ENCODE results near the gene SAG. TPM values are rescaled to one million over a fixed set of nuclear protein-coding genes. Genes with fewer than 3 reads are reported as not detected.

Gene SAG
- total and polyA plus RNA-seq, 2 donors (not counting 3 experiments of a cell fraction or from before 2014, with no cell fraction given) = not detected

- dilution Hi-C loops (cut with MboI; ENCODE audit: extremely low pct_ligation_motif_present, low sequenced_read_pairs) = no loop called here
- DNase-seq (ENCODE audit: low read depth, low spot score) (peak; percentile 56), FAIRE-seq (peak; percentile 64)
- H3K9me1 ChIP-seq (replicated peaks; ENCODE audit: control insufficient read depth, extremely low read depth, insufficient read depth, low read length) = no peaks in the 10 kb centered on the region
- BruUV-seq (replicated peaks) = no TSS peak
- H4K20me1 ChIP-seq (replicated peaks; ENCODE audit: control insufficient read depth, extremely low read depth, insufficient read depth, low read length) = no peaks in the 10 kb centered on the region
- no peaks in the 10 kb centered on the region for H3K27me3 ChIP-seq (ENCODE audit: control insufficient read depth in 2 of 2, insufficient read depth in 2 of 2, low read length in 2 of 2)
- CTCF ChIA-PET = interaction anchor here (0.8 to 1.9 kb wide), 8 partner anchors 8 to 479 kb away, joined by 3 to 20 read pairs (median 4); no protein-coding TSS in a partner anchor
- H2AFZ ChIP-seq (ENCODE audit: low read depth, low read length) = peak within 1 kb of the TSS; percentile 92
- POLR2A ChIA-PET = no interaction called here
- TF ChIP-seq CTCF (IDR thresholded peaks at IDR 0.05; ENCODE audit: extremely low read depth in 1 of 2, insufficient read depth in 1 of 2, low read depth in 1 of 2, low read length in 2 of 2) (peak in 1 of 2 donors; percentile 26), MYC (IDR thresholded peaks at IDR 0.05; ENCODE audit: low read depth, low read length) (no peak)
- peak within 1 kb of the TSS; percentile 56 for H3K9ac ChIP-seq (replicated peaks; ENCODE audit: extremely low read depth, insufficient read depth, low read length)
- H3K4me1 ChIP-seq (ENCODE audit: control insufficient read depth, extremely low read depth, insufficient read depth, low read length) = peaks cover 23% of the 10 kb centered on the region
- H3K9me3 ChIP-seq (replicated peaks; ENCODE audit: control insufficient read depth, insufficient read depth, low read length) = no peaks in the 10 kb centered on the region
- H3K4me3 ChIP-seq (replicated peaks in 1 of 3; ENCODE audit: insufficient read depth in 1 of 3, low read depth in 1 of 3, low read length in 3 of 3) = peak within 1 kb of the TSS; percentile 40 to 78 (median 59)
- peak within 1 kb of the TSS; percentile 19 for H3K27ac ChIP-seq (ENCODE audit: insufficient read depth, low read depth, low read length)
- intact Hi-C loops (cut with micrococcal nuclease) = loop anchor here (10.0 kb wide), 1 partner anchor 501 kb away; the partner anchor contains the start of gene HJURP
- peak within 1 kb of the TSS; percentile 84 for H3K4me2 ChIP-seq (ENCODE audit: insufficient read depth, low read length)
- H3K36me3 ChIP-seq (ENCODE audit: control insufficient read depth in 2 of 2, extremely low read depth in 1 of 2, insufficient read depth in 2 of 2, low read length in 2 of 2) = no peaks in the 10 kb centered on the region
- H3K79me2 ChIP-seq (ENCODE audit: control insufficient read depth, insufficient read depth, low read length) = peaks cover 9% of the 10 kb centered on the region
Measured at GRCh38 chr2:233353769-233354499, 46.3 kb downstream of the SAG start, which contains the start of gene DGKD. Gene DGKD, plus strand, starts transcription at chr2:233354494. Its CDS starts 25 bp downstream, at chr2:233354519.

- no peaks in the 10 kb centered on the region for H3K9me1 ChIP-seq (replicated peaks; ENCODE audit: control insufficient read depth, extremely low read depth, insufficient read depth, low read length)
- dilution Hi-C loops (cut with MboI; ENCODE audit: extremely low pct_ligation_motif_present, low sequenced_read_pairs) = no loop called here
- FAIRE-seq (no peak), DNase-seq (ENCODE audit: low read depth, low spot score) (no peak)
- H3K9ac ChIP-seq (replicated peaks; ENCODE audit: extremely low read depth, insufficient read depth, low read length) = peak overlapping the region; percentile 26
- no peaks in the 10 kb centered on the region for H3K27me3 ChIP-seq (ENCODE audit: control insufficient read depth in 2 of 2, insufficient read depth in 2 of 2, low read length in 2 of 2)
- no peaks in the 10 kb centered on the region for H4K20me1 ChIP-seq (replicated peaks; ENCODE audit: control insufficient read depth, extremely low read depth, insufficient read depth, low read length)
- H3K79me2 ChIP-seq (ENCODE audit: control insufficient read depth, insufficient read depth, low read length) = peaks cover 10% of the 10 kb centered on the region
- peak overlapping the region in 2 of 3 experiments; percentile 43 to 78 for H3K4me3 ChIP-seq (replicated peaks in 1 of 3; ENCODE audit: insufficient read depth in 1 of 3, low read depth in 1 of 3, low read length in 3 of 3)
- peak overlapping the region; percentile 42 for H2AFZ ChIP-seq (ENCODE audit: low read depth, low read length)
- H3K27ac ChIP-seq (ENCODE audit: insufficient read depth, low read depth, low read length) = no peak overlapping the region
- no peaks in the 10 kb centered on the region for H3K36me3 ChIP-seq (ENCODE audit: control insufficient read depth in 2 of 2, extremely low read depth in 1 of 2, insufficient read depth in 2 of 2, low read length in 2 of 2)
- intact Hi-C loops (cut with micrococcal nuclease) = loop anchor here (10.0 kb wide), 1 partner anchor 500 kb away; the partner anchor contains the start of gene HJURP
- H3K4me1 ChIP-seq (ENCODE audit: control insufficient read depth, extremely low read depth, insufficient read depth, low read length) = peaks cover 23% of the 10 kb centered on the region
- peak; percentile 43 for TF ChIP-seq POLR2A (IDR thresholded peaks at IDR 0.05; ENCODE audit: low read depth, low read length)
- no peak for TF ChIP-seq CTCF (IDR thresholded peaks at IDR 0.05; ENCODE audit: extremely low read depth in 1 of 2, insufficient read depth in 1 of 2, low read depth in 1 of 2, low read length in 2 of 2)
- TF ChIP-seq POLR2AphosphoS5 (IDR thresholded peaks at IDR 0.05; ENCODE audit: insufficient read depth, low read depth, low read length) = peak; percentile 33
- no TSS peak for BruUV-seq (replicated peaks)
- ChIA-PET POLR2A (no interaction called here), CTCF (interaction anchor here (1.0 to 1.9 kb wide), 6 partner anchors 8 to 478 kb away, joined by 3 to 20 read pairs (median 4); no protein-coding TSS in a partner anchor)
- no peaks in the 10 kb centered on the region for H3K9me3 ChIP-seq (replicated peaks; ENCODE audit: control insufficient read depth, insufficient read depth, low read length)
- H3K4me2 ChIP-seq (ENCODE audit: insufficient read depth, low read length) = no peak overlapping the region
Measured at GRCh38 chr2:233354500-233354924, 46.9 kb downstream of the SAG start.
